ENCODE measurements around the gene MAP2K4.
A peak's percentile ranks its signal among the peaks of the same experiment; 100 is the strongest.
"Not testable (repeated sequence)": the region's sequence is repeated elsewhere in the genome, so short reads cannot be mapped to it uniquely, and the experiment has no call there.

MAP2K4 gene

GRCh38 chr17:12020642-12021622 is at the start of gene MAP2K4:
Gene MAP2K4, plus strand, starts transcription at chr17:12020877. Its CDS starts 10 bp downstream, at chr17:12020887.
- peak; percentile 8 to 30 for DNase-seq

GRCh38 chr17:11972741-11973140 is 47.9 kb upstream of the MAP2K4 start:
- not testable (repeated sequence) for DNase-seq

- DNase-seq: no peak
Measured at GRCh38 chr17:11979795-11980194, 40.9 kb upstream of the MAP2K4 start.

- DNase-seq: no peak
Measured at GRCh38 chr17:11980813-11981212, 39.9 kb upstream of the MAP2K4 start.

- DNase-seq: no peak
Measured at GRCh38 chr17:11981862-11982261, 38.8 kb upstream of the MAP2K4 start.

GRCh38 chr17:11986179-11986941 is 34.3 kb upstream of the MAP2K4 start:
- DNase-seq: no peak

GRCh38 chr17:11986942-11987329 is 33.7 kb upstream of the MAP2K4 start:
- DNase-seq: peak in 1 of 2 experiments; percentile 0

GRCh38 chr17:11990363-11990983 is 30.2 kb upstream of the MAP2K4 start:
- no peak for DNase-seq

- no peak for DNase-seq
Measured at GRCh38 chr17:11991461-11991860, 29.2 kb upstream of the MAP2K4 start.

- peak; percentile 29 to 43 for DNase-seq
Measured at GRCh38 chr17:11996722-11997146, 23.9 kb upstream of the MAP2K4 start.

GRCh38 chr17:11997147-11997971 is 23.3 kb upstream of the MAP2K4 start, which contains the start of gene ZNF18:
Gene ZNF18, minus strand, starts transcription at chr17:11997475. Its CDS starts 4,646 bp downstream, at chr17:11992829.
- DNase-seq: peak; percentile 68 to 70

GRCh38 chr17:11997972-11998233 is 22.8 kb upstream of the MAP2K4 start:
- no peak for DNase-seq

- no peak for DNase-seq
Measured at GRCh38 chr17:11999696-12000095, 21.0 kb upstream of the MAP2K4 start.

- DNase-seq: no peak
Measured at GRCh38 chr17:12007466-12007865, 13.2 kb upstream of the MAP2K4 start.

GRCh38 chr17:12021623-12022140 is 1.0 kb downstream of the MAP2K4 start:
- no peak for DNase-seq

- no peak for DNase-seq
Measured at GRCh38 chr17:12022310-12022709, 1.6 kb downstream of the MAP2K4 start.

- DNase-seq: no peak
Measured at GRCh38 chr17:12024327-12024726, 3.6 kb downstream of the MAP2K4 start.

- no peak for DNase-seq
Measured at GRCh38 chr17:12027658-12028057, 7.0 kb downstream of the MAP2K4 start.

GRCh38 chr17:12028611-12029010 is 7.9 kb downstream of the MAP2K4 start:
- DNase-seq: no peak

- DNase-seq: no peak
Measured at GRCh38 chr17:12034538-12034937, 13.9 kb downstream of the MAP2K4 start.

GRCh38 chr17:12035673-12036072 is 15.0 kb downstream of the MAP2K4 start:
- DNase-seq: no peak

GRCh38 chr17:12037970-12038369 is 17.3 kb downstream of the MAP2K4 start:
- no peak for DNase-seq
